ENCODE results near the gene CDKN2AIPNL. TPM values are rescaled to one million over a fixed set of nuclear protein-coding genes. Genes with fewer than 3 reads are reported as not detected.
"Not testable (repeated sequence)": the region's sequence is repeated elsewhere in the genome, so short reads cannot be mapped to it uniquely, and the experiment has no call there.

Gene CDKN2AIPNL
- total RNA-seq, 1 donor from 2014 or later: 35.6 TPM

GRCh38 chr5:134435560-134435959, 23.9 kb upstream of the CDKN2AIPNL start:
- no peak overlapping the region for H3K27ac Mint-ChIP-seq
- no peaks in the 10 kb centered on the region for H3K9me3 Mint-ChIP-seq
- peaks cover 2% of the 10 kb centered on the region for H3K27me3 Mint-ChIP-seq (ENCODE audit: insufficient read depth)
- no peak for DNase-seq (ENCODE audit: low spot score)
- H3K36me3 Mint-ChIP-seq (ENCODE audit: low read depth): no peaks in the 10 kb centered on the region
- H3K4me3 Mint-ChIP-seq: no peak overlapping the region
- H3K4me1 Mint-ChIP-seq (ENCODE audit: low read depth): peaks cover 26% of the 10 kb centered on the region
- intact Hi-C loops (cut with micrococcal nuclease): loop anchor here (5.0 kb wide), 1 partner anchor 67 kb away; no protein-coding TSS in a partner anchor

DNA sequence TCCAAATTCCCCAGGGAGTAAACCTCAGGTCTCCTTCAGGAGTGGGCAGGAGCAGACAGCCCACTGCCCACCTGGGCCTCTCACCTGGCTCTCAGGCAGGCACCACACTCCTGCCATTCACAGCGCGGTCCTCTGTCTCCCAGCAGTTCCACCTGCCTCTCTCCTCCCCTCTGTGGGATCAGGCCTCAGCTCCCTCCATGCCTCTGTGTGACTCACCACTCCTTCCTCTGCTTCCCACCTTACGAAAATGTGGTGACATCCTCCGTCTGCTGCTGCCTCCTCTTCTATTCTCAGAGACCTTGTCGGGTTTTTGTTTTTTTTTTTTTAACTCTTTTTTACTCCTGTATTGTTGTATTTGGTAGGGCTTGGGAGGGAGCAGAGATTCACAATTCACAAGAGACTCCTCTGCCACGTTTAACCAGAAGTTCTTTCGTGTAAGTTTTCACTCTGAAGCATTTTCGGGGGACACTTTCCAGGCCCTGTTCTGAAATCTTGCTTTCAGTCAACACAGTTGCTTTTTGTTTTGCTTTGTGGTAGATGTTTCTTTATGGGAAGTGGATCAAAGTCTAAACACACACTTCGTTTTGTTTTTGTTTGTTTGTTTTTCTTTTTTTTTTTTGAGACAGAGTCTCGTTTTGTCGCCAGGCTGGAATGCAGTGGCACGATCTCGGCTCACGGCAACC, 21.1 kb upstream of the CDKN2AIPNL start:
- peaks cover 26% of the 10 kb centered on the region for H3K4me1 Mint-ChIP-seq (ENCODE audit: low read depth)
- H3K9me3 Mint-ChIP-seq: no peaks in the 10 kb centered on the region
- no peaks in the 10 kb centered on the region for H3K36me3 Mint-ChIP-seq (ENCODE audit: low read depth)
- H3K27me3 Mint-ChIP-seq (ENCODE audit: insufficient read depth): peaks cover 19% of the 10 kb centered on the region
- intact Hi-C loops (cut with micrococcal nuclease): no loop called here
- H3K4me3 Mint-ChIP-seq: peak overlapping the region; percentile 20
- no peak for DNase-seq (ENCODE audit: low spot score)
- peak overlapping the region; percentile 25 for H3K27ac Mint-ChIP-seq

DNA sequence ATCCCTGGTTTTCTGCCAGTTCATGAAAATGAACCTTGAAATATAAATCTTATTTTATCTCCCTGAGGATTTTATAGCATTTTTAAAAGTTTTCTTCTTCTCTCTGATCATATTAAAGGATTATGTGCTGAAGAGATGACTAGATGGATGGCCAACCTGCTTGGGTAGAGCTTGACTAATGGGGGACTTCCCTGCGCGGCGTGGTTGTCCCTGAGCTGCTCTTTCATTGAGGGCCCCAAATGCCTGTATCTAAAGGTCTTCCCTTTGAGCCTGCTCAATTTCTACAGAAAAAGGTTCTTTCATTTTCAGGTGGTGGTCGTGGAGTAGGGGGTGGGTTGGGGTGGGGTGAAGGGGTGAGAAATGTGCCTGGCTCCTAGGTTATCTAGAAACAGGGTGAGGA, 20.5 kb upstream of the CDKN2AIPNL start:
- Mint-ChIP-seq H3K27me3 (ENCODE audit: insufficient read depth) (peaks cover 19% of the 10 kb centered on the region), H3K4me3 (no peak overlapping the region), H3K27ac (peak overlapping the region; percentile 31), H3K36me3 (ENCODE audit: low read depth) (no peaks in the 10 kb centered on the region), H3K4me1 (ENCODE audit: low read depth) (peaks cover 23% of the 10 kb centered on the region), H3K9me3 (no peaks in the 10 kb centered on the region)
- intact Hi-C loops (cut with micrococcal nuclease): no loop called here
- no peak for DNase-seq (ENCODE audit: low spot score)

GRCh38 chr5:134430001-134430569, 18.4 kb upstream of the CDKN2AIPNL start:
- Mint-ChIP-seq H3K27me3 (ENCODE audit: insufficient read depth) (peaks cover 23% of the 10 kb centered on the region), H3K4me1 (ENCODE audit: low read depth) (peaks cover 13% of the 10 kb centered on the region), H3K36me3 (ENCODE audit: low read depth) (no peaks in the 10 kb centered on the region), H3K4me3 (no peak overlapping the region), H3K27ac (no peak overlapping the region), H3K9me3 (no peaks in the 10 kb centered on the region)
- no peak for DNase-seq (ENCODE audit: low spot score)
- intact Hi-C loops (cut with micrococcal nuclease): no loop called here

GRCh38 chr5:134427540-134428041, 15.9 kb upstream of the CDKN2AIPNL start:
- intact Hi-C loops (cut with micrococcal nuclease): no loop called here
- no peak for DNase-seq (ENCODE audit: low spot score)
- Mint-ChIP-seq H3K27me3 (ENCODE audit: insufficient read depth) (peaks cover 30% of the 10 kb centered on the region), H3K4me1 (ENCODE audit: low read depth) (peaks cover 8% of the 10 kb centered on the region), H3K4me3 (no peak overlapping the region), H3K27ac (no peak overlapping the region), H3K36me3 (ENCODE audit: low read depth) (no peaks in the 10 kb centered on the region), H3K9me3 (no peaks in the 10 kb centered on the region)

- DNase-seq (ENCODE audit: low spot score): no peak
- intact Hi-C loops (cut with micrococcal nuclease): no loop called here
- H3K27me3 Mint-ChIP-seq (ENCODE audit: insufficient read depth): peaks cover 31% of the 10 kb centered on the region
- no peaks in the 10 kb centered on the region for H3K9me3 Mint-ChIP-seq
- H3K36me3 Mint-ChIP-seq (ENCODE audit: low read depth): no peaks in the 10 kb centered on the region
- H3K4me1 Mint-ChIP-seq (ENCODE audit: low read depth): no peaks in the 10 kb centered on the region
- no peak overlapping the region for H3K4me3 Mint-ChIP-seq
- H3K27ac Mint-ChIP-seq: no peak overlapping the region
Observed at GRCh38 chr5:134426361-134426760, 14.7 kb upstream of the CDKN2AIPNL start.

GRCh38 chr5:134423376-134423775, 11.7 kb upstream of the CDKN2AIPNL start:
- intact Hi-C loops (cut with micrococcal nuclease): no loop called here

DNA sequence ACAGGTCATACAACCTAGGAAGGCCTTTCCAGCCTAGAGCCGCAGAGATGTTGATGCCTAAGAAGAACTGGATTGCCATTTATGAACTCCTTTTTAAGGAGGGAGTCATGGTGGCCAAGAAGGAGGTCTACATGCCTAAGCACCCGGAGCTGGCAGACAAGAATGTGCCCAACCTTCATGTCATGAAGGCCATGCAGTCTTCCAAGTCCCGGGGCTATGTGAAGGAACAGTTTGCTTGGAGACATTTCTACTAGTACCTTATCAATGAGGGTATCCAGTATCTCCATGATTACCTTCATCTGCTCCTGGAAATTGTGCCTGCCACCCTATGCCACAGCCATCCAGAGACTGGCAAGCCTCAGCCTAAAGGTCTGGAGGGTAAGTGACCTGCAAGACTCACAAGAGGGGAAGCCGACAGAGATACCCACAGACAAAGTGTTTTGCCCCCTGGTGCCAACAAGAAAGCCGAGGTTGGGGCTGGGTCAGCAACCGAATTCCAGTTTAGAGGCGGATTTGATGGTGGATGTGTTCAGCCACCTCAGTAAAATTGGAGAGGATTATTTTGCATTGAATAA, 11.2 kb upstream of the CDKN2AIPNL start:
- Mint-ChIP-seq H3K27ac (no peak overlapping the region), H3K4me3 (no peak overlapping the region), H3K27me3 (ENCODE audit: insufficient read depth) (peaks cover 14% of the 10 kb centered on the region), H3K9me3 (peaks cover 4% of the 10 kb centered on the region), H3K36me3 (ENCODE audit: low read depth) (no peaks in the 10 kb centered on the region), H3K4me1 (ENCODE audit: low read depth) (no peaks in the 10 kb centered on the region)
- intact Hi-C loops (cut with micrococcal nuclease): no loop called here
- DNase-seq (ENCODE audit: low spot score): no peak

More at GRCh38 chr5:134423376-134423775, 11.7 kb upstream of the CDKN2AIPNL start:
- peaks cover 4% of the 10 kb centered on the region for H3K9me3 Mint-ChIP-seq
- peaks cover 17% of the 10 kb centered on the region for H3K27me3 Mint-ChIP-seq (ENCODE audit: insufficient read depth)
- no peaks in the 10 kb centered on the region for H3K36me3 Mint-ChIP-seq (ENCODE audit: low read depth)
- no peak for DNase-seq (ENCODE audit: low spot score)
- H3K4me3 Mint-ChIP-seq: no peak overlapping the region
- no peaks in the 10 kb centered on the region for H3K4me1 Mint-ChIP-seq (ENCODE audit: low read depth)
- H3K27ac Mint-ChIP-seq: no peak overlapping the region

- DNase-seq (ENCODE audit: low spot score); H3K4me3 Mint-ChIP-seq; H3K9me3 Mint-ChIP-seq; H3K27ac Mint-ChIP-seq; H3K4me1 Mint-ChIP-seq (ENCODE audit: low read depth); intact Hi-C loops (cut with micrococcal nuclease); H3K36me3 Mint-ChIP-seq (ENCODE audit: low read depth): not testable (repeated sequence)
- H3K27me3 Mint-ChIP-seq (ENCODE audit: insufficient read depth): peaks cover 12% of the 10 kb centered on the region
Observed at GRCh38 chr5:134421038-134421437, 9.4 kb upstream of the CDKN2AIPNL start.

DNA sequence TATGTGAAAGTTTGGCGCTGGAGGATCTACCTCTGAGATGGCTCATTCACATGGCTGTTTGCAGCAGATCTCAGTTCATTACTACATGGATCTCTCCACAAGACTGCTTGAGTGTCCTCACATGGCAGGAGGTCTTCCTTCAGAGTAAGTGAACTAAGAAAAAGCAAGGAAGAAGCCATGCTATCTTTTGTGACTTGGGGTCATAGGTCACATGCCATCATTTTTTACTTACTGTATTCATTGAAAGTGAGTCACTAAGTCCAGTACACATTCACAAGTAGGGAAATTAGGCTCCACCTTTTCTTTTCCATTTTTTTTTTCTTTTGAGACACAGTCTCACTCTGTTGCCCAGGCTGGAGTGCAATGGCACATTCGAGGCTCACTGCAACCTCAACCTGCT, 8.7 kb upstream of the CDKN2AIPNL start:
- H3K9me3 Mint-ChIP-seq: peaks cover 4% of the 10 kb centered on the region
- H3K4me3 Mint-ChIP-seq: no peak overlapping the region
- no peak overlapping the region for H3K27ac Mint-ChIP-seq
- H3K27me3 Mint-ChIP-seq (ENCODE audit: insufficient read depth): peaks cover 12% of the 10 kb centered on the region
- intact Hi-C loops (cut with micrococcal nuclease): no loop called here
- no peaks in the 10 kb centered on the region for H3K36me3 Mint-ChIP-seq (ENCODE audit: low read depth)
- H3K4me1 Mint-ChIP-seq (ENCODE audit: low read depth): no peaks in the 10 kb centered on the region
- DNase-seq (ENCODE audit: low spot score): no peak

DNA sequence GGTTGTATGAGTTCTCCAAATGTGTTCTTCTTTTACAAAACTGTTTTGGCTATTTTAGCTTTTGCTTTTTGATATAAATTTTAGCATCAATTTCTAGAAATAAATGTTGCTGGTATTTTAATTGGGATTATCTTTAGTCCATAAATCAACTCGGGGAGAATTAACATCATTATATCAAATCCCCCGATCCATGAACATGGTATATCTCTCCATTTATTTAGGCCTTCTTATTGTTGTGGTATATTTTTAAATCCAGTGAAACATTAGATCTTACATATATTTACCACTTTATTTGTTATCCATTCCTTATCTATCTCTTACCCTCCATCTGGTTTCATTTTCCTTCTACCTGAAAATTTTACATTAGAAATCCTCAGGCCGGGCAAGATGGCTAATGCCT, 7.3 kb upstream of the CDKN2AIPNL start:
- Mint-ChIP-seq H3K27me3 (ENCODE audit: insufficient read depth) (peaks cover 10% of the 10 kb centered on the region), H3K9me3 (peaks cover 4% of the 10 kb centered on the region), H3K36me3 (ENCODE audit: low read depth) (no peaks in the 10 kb centered on the region), H3K4me3 (no peak overlapping the region), H3K4me1 (ENCODE audit: low read depth) (no peaks in the 10 kb centered on the region), H3K27ac (no peak overlapping the region)
- no peak for DNase-seq (ENCODE audit: low spot score)
- intact Hi-C loops (cut with micrococcal nuclease): no loop called here

- Mint-ChIP-seq H3K9me3 (peaks cover 4% of the 10 kb centered on the region), H3K27me3 (ENCODE audit: insufficient read depth) (peaks cover 5% of the 10 kb centered on the region), H3K4me1 (ENCODE audit: low read depth) (peaks cover under 1% of the 10 kb centered on the region), H3K4me3 (no peak overlapping the region), H3K27ac (no peak overlapping the region), H3K36me3 (ENCODE audit: low read depth) (no peaks in the 10 kb centered on the region)
- no peak for DNase-seq (ENCODE audit: low spot score)
- intact Hi-C loops (cut with micrococcal nuclease): no loop called here
Observed at GRCh38 chr5:134417707-134418106, 6.0 kb upstream of the CDKN2AIPNL start.

DNA sequence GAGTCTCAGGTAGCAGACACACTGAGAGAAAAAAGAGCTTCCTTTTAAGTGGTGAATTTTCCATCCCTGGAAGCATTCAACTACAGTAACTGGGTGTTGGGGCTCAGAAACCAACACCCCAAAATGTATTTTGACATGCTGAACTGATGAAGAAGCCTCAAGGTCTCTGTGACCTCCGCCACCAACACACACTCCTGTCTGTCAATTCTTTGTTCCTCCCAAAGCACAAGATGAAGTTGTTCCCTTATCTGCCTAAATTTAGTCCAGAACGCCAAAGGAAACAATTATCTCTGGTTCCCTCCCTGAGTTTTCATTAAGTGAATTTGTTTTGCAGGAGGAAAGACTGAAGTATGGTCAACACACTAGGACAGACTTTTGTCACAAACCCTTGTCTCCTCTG, 1.4 kb upstream of the CDKN2AIPNL start:
- Mint-ChIP-seq H3K27ac (no peak overlapping the region), H3K9me3 (no peaks in the 10 kb centered on the region), H3K4me3 (peak overlapping the region; percentile 33), H3K27me3 (ENCODE audit: insufficient read depth) (peaks cover 2% of the 10 kb centered on the region), H3K36me3 (ENCODE audit: low read depth) (peaks cover 7% of the 10 kb centered on the region), H3K4me1 (ENCODE audit: low read depth) (peaks cover 26% of the 10 kb centered on the region)
- intact Hi-C loops (cut with micrococcal nuclease): loop anchor here (5.0 kb wide), 2 partner anchors 54 to 236 kb away; partner anchors contain the start of gene SKP1
- DNase-seq (ENCODE audit: low spot score): no peak
